Gastrocnemius medialis (tissue), 4 donors: ENCODE results near the gene OR52A5.

Experiments
- POLR2A ChIP-seq, 2 donors: fragments of 450-650 bp; IDR thresholded peaks; one replicate each; pipeline ENCODE4 v1.6.1; 2017; ENCODE audit warnings: antibody characterized with exemption in 2 of 2, mild to moderate bottlenecking in 2 of 2, moderate library complexity in 2 of 2
- TF ChIP-seq, protein P1 (sequence below), 5 experiments: fragments of 450-650 bp in 3 of 5; fragments of 200-600 bp in 2 of 5; sonication (generic) in 2 of 5; IDR thresholded peaks in 4 of 5; conservative IDR thresholded peaks in 1 of 5; 1 replicate in 4 of 5; 2 replicates in 1 of 5; pipeline ENCODE4 v1.5.1; 2016 to 2019; ENCODE audit warnings: antibody characterized with exemption in 5 of 5, mild to moderate bottlenecking in 3 of 5, moderate library complexity in 3 of 5

DNA sequence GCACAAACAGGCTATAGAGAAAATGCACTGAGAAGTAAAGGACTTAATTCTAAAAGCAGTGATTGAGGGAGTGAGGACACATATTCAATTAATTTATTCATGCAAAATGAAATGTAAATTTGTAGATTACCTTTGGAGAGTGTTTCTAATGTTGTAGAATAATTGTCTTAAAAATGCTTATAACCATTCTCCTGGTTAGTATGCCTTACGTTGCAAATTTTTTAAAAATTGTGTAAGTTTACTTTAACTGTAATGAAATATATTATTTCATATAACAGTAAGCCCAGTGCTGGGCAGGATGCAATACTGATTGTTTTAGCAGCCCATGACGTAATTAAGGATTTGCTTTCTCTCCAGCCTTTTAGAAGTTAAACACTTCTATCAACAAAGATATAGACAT is 42.1 kb downstream of the OR52A5 start:
- TF ChIP-seq, protein P1, sequence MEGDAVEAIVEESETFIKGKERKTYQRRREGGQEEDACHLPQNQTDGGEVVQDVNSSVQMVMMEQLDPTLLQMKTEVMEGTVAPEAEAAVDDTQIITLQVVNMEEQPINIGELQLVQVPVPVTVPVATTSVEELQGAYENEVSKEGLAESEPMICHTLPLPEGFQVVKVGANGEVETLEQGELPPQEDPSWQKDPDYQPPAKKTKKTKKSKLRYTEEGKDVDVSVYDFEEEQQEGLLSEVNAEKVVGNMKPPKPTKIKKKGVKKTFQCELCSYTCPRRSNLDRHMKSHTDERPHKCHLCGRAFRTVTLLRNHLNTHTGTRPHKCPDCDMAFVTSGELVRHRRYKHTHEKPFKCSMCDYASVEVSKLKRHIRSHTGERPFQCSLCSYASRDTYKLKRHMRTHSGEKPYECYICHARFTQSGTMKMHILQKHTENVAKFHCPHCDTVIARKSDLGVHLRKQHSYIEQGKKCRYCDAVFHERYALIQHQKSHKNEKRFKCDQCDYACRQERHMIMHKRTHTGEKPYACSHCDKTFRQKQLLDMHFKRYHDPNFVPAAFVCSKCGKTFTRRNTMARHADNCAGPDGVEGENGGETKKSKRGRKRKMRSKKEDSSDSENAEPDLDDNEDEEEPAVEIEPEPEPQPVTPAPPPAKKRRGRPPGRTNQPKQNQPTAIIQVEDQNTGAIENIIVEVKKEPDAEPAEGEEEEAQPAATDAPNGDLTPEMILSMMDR (IDR thresholded peaks at IDR 0.05 in 4 of 5, conservative IDR thresholded peaks at IDR 0.05 in 1 of 5), result no peak
- no peak for TF ChIP-seq POLR2A (IDR thresholded peaks at IDR 0.05)
